Measurements from ENCODE around the gene BEST2.

The BEST2 gene

GRCh38 chr19:12802267-12803106 lies 50.9 kb downstream of the BEST2 start:
- Histone ChIP-seq H3K9me3 (ENCODE audit: control extremely low read depth in 1 of 5, control insufficient read depth in 4 of 5, insufficient read depth in 2 of 5, low read depth in 1 of 5, low read length in 4 of 5) (no peaks in the 10 kb centered on the region), H3K27me3 (replicated peaks in 2 of 5; ENCODE audit: control insufficient read depth in 4 of 5, insufficient read depth in 5 of 5, low read length in 4 of 5) (peaks cover 0 to 3% (median 0%) of the 10 kb centered on the region in 5 experiments), H3K27ac (ENCODE audit: insufficient read depth in 1 of 2, low read depth in 1 of 2, low read length in 2 of 2, poor library complexity in 1 of 2, severe bottlenecking in 2 of 2) (no peak overlapping the region), H3K4me3 (ENCODE audit: control insufficient read depth in 1 of 7, extremely low read depth in 1 of 7, insufficient read depth in 4 of 7, low read depth in 2 of 7, low read length in 6 of 7) (peak overlapping the region; percentile 65 to 97 (median 83)), H3K36me3 (ENCODE audit: control insufficient read depth in 4 of 4, insufficient read depth in 4 of 4, low read length in 3 of 4) (peaks cover 0 to 13% (median 6%) of the 10 kb centered on the region in 4 experiments), H3K4me1 (ENCODE audit: control extremely low read depth in 1 of 4, control insufficient read depth in 4 of 4, insufficient read depth in 4 of 4, low read length in 3 of 4) (peaks cover 0 to 39% (median 37%) of the 10 kb centered on the region in 4 experiments)
- WGBS (ENCODE audit: insufficient coverage): 52% methylated on average over 15 of the region's 22 CpGs
- POLR2A ChIA-PET: interaction anchor here (0.5 to 1.5 kb wide), 3 partner anchors 9 to 25 kb away, joined by 3 to 8 read pairs (median 5); no protein-coding TSS in a partner anchor
- no peak for DNase-seq
- CTCF ChIA-PET: interaction anchor here (0.7 to 15.3 kb wide), 6 partner anchors 20 to 47 kb away, joined by 3 to 612 read pairs (median 4); partner anchors contain the start of gene HOOK2

GRCh38 chr19:12804051-12804450 lies 52.5 kb downstream of the BEST2 start:
- H3K36me3 ChIP-seq (ENCODE audit: control insufficient read depth in 4 of 4, insufficient read depth in 4 of 4, low read length in 3 of 4): peaks cover 0 to 19% (median 9%) of the 10 kb centered on the region in 4 experiments
- POLR2A ChIA-PET: no interaction called here
- 96% methylated on average over 21 of the region's 26 CpGs for WGBS (ENCODE audit: insufficient coverage)
- H3K4me1 ChIP-seq (ENCODE audit: control extremely low read depth in 1 of 4, control insufficient read depth in 4 of 4, insufficient read depth in 4 of 4, low read length in 3 of 4): peaks cover 0 to 39% (median 37%) of the 10 kb centered on the region in 4 experiments
- no peak for DNase-seq
- H3K27me3 ChIP-seq (replicated peaks in 2 of 5; ENCODE audit: control insufficient read depth in 4 of 5, insufficient read depth in 5 of 5, low read length in 4 of 5): peaks cover 0 to 3% (median 0%) of the 10 kb centered on the region in 5 experiments
- H3K9me3 ChIP-seq (ENCODE audit: control extremely low read depth in 1 of 5, control insufficient read depth in 4 of 5, insufficient read depth in 2 of 5, low read depth in 1 of 5, low read length in 4 of 5): no peaks in the 10 kb centered on the region
- no peak overlapping the region for H3K4me3 ChIP-seq (ENCODE audit: control insufficient read depth in 1 of 7, extremely low read depth in 1 of 7, insufficient read depth in 4 of 7, low read depth in 2 of 7, low read length in 6 of 7)
- CTCF ChIA-PET: interaction anchor here (1.0 to 15.3 kb wide), 3 partner anchors 11 to 44 kb away, joined by 3 to 612 read pairs (median 9); partner anchors contain the start of gene HOOK2
- no peak overlapping the region for H3K27ac ChIP-seq (ENCODE audit: insufficient read depth in 1 of 2, low read depth in 1 of 2, low read length in 2 of 2, poor library complexity in 1 of 2, severe bottlenecking in 2 of 2)

GRCh38 chr19:12806242-12807081 lies 54.9 kb downstream of the BEST2 start, which contains the start of gene RNASEH2A:
TSS of gene RNASEH2A (plus strand) at chr19:12806584. CDS start at chr19:12806674, 90 bp downstream.
- 6% methylated on average over 46 of the region's 66 CpGs for WGBS (ENCODE audit: insufficient coverage)
- ChIA-PET CTCF (interaction anchor here (0.9 to 3.5 kb wide), 4 partner anchors 42 to 126 kb away, joined by 3 to 9 read pairs (median 3); partner anchors contain the start of gene FARSA), POLR2A (interaction anchor here (0.5 to 1.0 kb wide), 2 partner anchors 13 to 22 kb away, joined by 4 to 5 read pairs; no protein-coding TSS in a partner anchor)
- H3K36me3 ChIP-seq (ENCODE audit: control insufficient read depth in 4 of 4, insufficient read depth in 4 of 4, low read length in 3 of 4): peaks cover 0 to 23% (median 13%) of the 10 kb centered on the region in 4 experiments
- peaks cover 0 to 3% (median 0%) of the 10 kb centered on the region in 5 experiments for H3K27me3 ChIP-seq (replicated peaks in 2 of 5; ENCODE audit: control insufficient read depth in 4 of 5, insufficient read depth in 5 of 5, low read length in 4 of 5)
- peaks cover 0 to 25% (median 24%) of the 10 kb centered on the region in 4 experiments for H3K4me1 ChIP-seq (ENCODE audit: control extremely low read depth in 1 of 4, control insufficient read depth in 4 of 4, insufficient read depth in 4 of 4, low read length in 3 of 4)
- DNase-seq: peak; percentile 83 to 92 (median 91)
- peak within 1 kb of the TSS; percentile 36 to 85 (median 74) for H3K4me3 ChIP-seq (ENCODE audit: control insufficient read depth in 1 of 7, extremely low read depth in 1 of 7, insufficient read depth in 4 of 7, low read depth in 2 of 7, low read length in 6 of 7)
- no peaks in the 10 kb centered on the region for H3K9me3 ChIP-seq (ENCODE audit: control extremely low read depth in 1 of 5, control insufficient read depth in 4 of 5, insufficient read depth in 2 of 5, low read depth in 1 of 5, low read length in 4 of 5)
- peak within 1 kb of the TSS in 1 of 2 experiments; percentile 74 for H3K27ac ChIP-seq (ENCODE audit: insufficient read depth in 1 of 2, low read depth in 1 of 2, low read length in 2 of 2, poor library complexity in 1 of 2, severe bottlenecking in 2 of 2)
